GM23338 (cell line): ENCODE measurements around the gene PDP2. TPM values are rescaled to one million over a fixed set of nuclear protein-coding genes. Genes with fewer than 3 reads are reported as not detected.
"Not testable (repeated sequence)": the region's sequence is repeated elsewhere in the genome, so short reads cannot be mapped to it uniquely, and the experiment has no call there.

Source experiments
- ATAC-seq: fragments of 200-7000 bp; cut with Tn5 transposase; 3 replicates; pipeline ENCODE4 v1.9.1; 2020
- DNase-seq: peaks from one replicate; pipeline ENCODE4 v3.0.0-alpha.2; 2015; ENCODE audit warnings: low spot score
- H2AFZ ChIP-seq: fragments of 200-600 bp; sonication (generic); 2 replicates; pipeline ENCODE4 v1.8.0; 2016; ENCODE audit warnings: antibody characterized with exemption, mild to moderate bottlenecking, moderate library complexity
- H3F3A ChIP-seq: fragments of 200-600 bp; sonication (generic); replicated peaks from 2 replicates; pipeline ENCODE4 v1.8.0; 2017; ENCODE audit warnings: antibody characterized with exemption, mixed run types, low read depth
- H3K27ac ChIP-seq: fragments of 200-600 bp; sonication (generic); 2 replicates; pipeline ENCODE4 v1.6.1; 2016; ENCODE audit warnings: low read depth
- H3K27me3 ChIP-seq: fragments of 200-600 bp; sonication (generic); 2 replicates; pipeline ENCODE4 v1.8.0; 2016; ENCODE audit warnings: mild to moderate bottlenecking, mixed run types, moderate library complexity; ENCODE audit not compliant: insufficient read depth
- H3K36me3 ChIP-seq: fragments of 200-600 bp; sonication (generic); 2 replicates; pipeline ENCODE4 v1.8.0; 2016; ENCODE audit warnings: mild to moderate bottlenecking; ENCODE audit not compliant: insufficient read depth
- H3K4me1 ChIP-seq: fragments of 200-600 bp; sonication (generic); 2 replicates; pipeline ENCODE4 v1.8.0; 2016; ENCODE audit warnings: mild to moderate bottlenecking, moderate library complexity; ENCODE audit not compliant: insufficient read depth
- H3K4me2 ChIP-seq: fragments of 200-600 bp; sonication (generic); 2 replicates; pipeline ENCODE4 v1.7.1; 2017; ENCODE audit warnings: mixed run types
- H3K4me3 ChIP-seq: fragments of 200-600 bp; sonication (generic); 2 replicates; pipeline ENCODE4 v1.6.1; 2016; ENCODE audit warnings: mixed run types
- H3K79me2 ChIP-seq: fragments of 200-600 bp; sonication (generic); replicated peaks from 2 replicates; pipeline ENCODE4 v1.8.0; 2017; ENCODE audit warnings: mild to moderate bottlenecking; ENCODE audit not compliant: insufficient read depth
- H3K9me2 ChIP-seq: fragments of 200-600 bp; sonication (generic); 2 replicates; pipeline ENCODE4 v1.8.0; 2017; ENCODE audit not compliant: insufficient read depth
- H4K20me1 ChIP-seq: fragments of 200-600 bp; sonication (generic); replicated peaks from 2 replicates; pipeline ENCODE4 v1.8.0; 2017; ENCODE audit warnings: mild to moderate bottlenecking; ENCODE audit not compliant: insufficient read depth
- H3K27ac Mint-ChIP-seq: 2 replicates; pipeline ENCODE4 v1.8.0; 2020; ENCODE audit warnings: inconsistent platforms, mild to moderate bottlenecking, moderate library complexity, mixed read lengths
- H3K27me3 Mint-ChIP-seq: 3 replicates; pipeline ENCODE4 v1.8.0; 2022; ENCODE audit warnings: low read depth, mild to moderate bottlenecking, moderate library complexity, mixed read lengths, inconsistent platforms; ENCODE audit not compliant: insufficient read depth, poor library complexity
- H3K36me3 Mint-ChIP-seq: 3 replicates; pipeline ENCODE4 v1.8.0; 2021; ENCODE audit warnings: low read depth, mild to moderate bottlenecking, inconsistent platforms, moderate library complexity, mixed read lengths
- H3K4me1 Mint-ChIP-seq: 3 replicates; pipeline ENCODE4 v1.8.0; 2020; ENCODE audit warnings: mild to moderate bottlenecking, inconsistent platforms, mixed read lengths
- H3K4me3 Mint-ChIP-seq: 3 replicates; pipeline ENCODE4 v1.8.0; 2021; ENCODE audit warnings: moderate library complexity, mild to moderate bottlenecking, inconsistent platforms, mixed read lengths
- H3K9me3 Mint-ChIP-seq: 3 replicates; pipeline ENCODE4 v1.8.0; 2020; ENCODE audit warnings: moderate library complexity, mild to moderate bottlenecking, inconsistent platforms, mixed read lengths
- CREB1 ChIP-seq: fragments of 250-450 bp; sonication (Bioruptor Pico); IDR thresholded peaks from 2 replicates; pipeline ENCODE4 v1.5.0; 2020; ENCODE audit warnings: low read depth, mild to moderate bottlenecking, moderate library complexity
- CTCF ChIP-seq, 2 experiments: fragments of 200-600 bp in 1 of 2; sonication (generic) in 1 of 2; conservative IDR thresholded peaks; 2 replicates each; pipeline versions ENCODE4 v1.5.1 to v1.6.1; 2016 to 2017; ENCODE audit warnings: antibody characterized with exemption in 2 of 2, low read depth in 2 of 2, mild to moderate bottlenecking in 2 of 2, moderate library complexity in 1 of 2
- ETS1 ChIP-seq: IDR thresholded peaks from 2 replicates; pipeline ENCODE4 v1.6.1; 2016; ENCODE audit warnings: antibody characterized with exemption
- EZH2 ChIP-seq: fragments of 200-600 bp; sonication (generic); IDR thresholded peaks from one replicate; pipeline ENCODE4 v1.8.0; 2017; ENCODE audit warnings: antibody characterized with exemption, mild to moderate bottlenecking, low read depth; ENCODE audit not compliant: unreplicated experiment
- EZH2phosphoT487 ChIP-seq: fragments of 200-600 bp; sonication (generic); IDR thresholded peaks from one replicate; pipeline ENCODE4 v1.8.1; 2018; ENCODE audit warnings: antibody characterized with exemption; ENCODE audit not compliant: unreplicated experiment
- NANOG ChIP-seq: IDR thresholded peaks from 2 replicates; pipeline ENCODE4 v1.6.1; 2016; ENCODE audit warnings: antibody characterized with exemption, borderline replicate concordance
- REST ChIP-seq: IDR thresholded peaks from one replicate; pipeline ENCODE4 v1.6.1; 2018; ENCODE audit warnings: antibody characterized with exemption; ENCODE audit not compliant: unreplicated experiment
- STAT1 ChIP-seq: IDR thresholded peaks from one replicate; pipeline ENCODE4 v1.6.1; 2016; ENCODE audit warnings: antibody characterized with exemption; ENCODE audit not compliant: unreplicated experiment
- ZNF331 ChIP-seq: fragments of 250-450 bp; sonication (Bioruptor Pico); IDR thresholded peaks from 2 replicates; pipeline ENCODE4 v1.5.0; 2020; ENCODE audit warnings: low read depth, mild to moderate bottlenecking, moderate library complexity
- ZNF462 ChIP-seq: fragments of 250-450 bp; sonication (Bioruptor Pico); IDR thresholded peaks from 2 replicates; pipeline ENCODE4 v1.5.0; 2020; ENCODE audit warnings: mild to moderate bottlenecking, moderate library complexity
- polyA plus RNA-seq: library from polyadenylated mRNA; unstranded; fragments of >200 nt; fragmentation: Nextera tagmentation; extraction: Ambion mirVana; gene quantifications from 2 replicates; pipeline ENCODE4 v1.2.1, GENCODE V29; 2016
- total RNA-seq: library from RNA; depleted of rRNA; stranded (reverse); fragments of >200 nt; shearing (Covaris generic); gene quantifications from 2 replicates; pipeline ENCODE4 v1.2.3, GENCODE V29; 2014

PDP2 gene
- total and polyA plus RNA-seq, 2 experiments from 2014 or later, result 9.0 to 23.2 TPM

- DNase-seq, H3K9me3 Mint-ChIP-seq, H3K4me2 ChIP-seq, H3K27me3 ChIP-seq, H3K9me2 ChIP-seq, H3K36me3 Mint-ChIP-seq, H3F3A ChIP-seq, H2AFZ ChIP-seq, H3K27ac ChIP-seq, H4K20me1 ChIP-seq, H3K27me3 Mint-ChIP-seq, H3K27ac Mint-ChIP-seq, H3K4me1 ChIP-seq, H3K4me3 Mint-ChIP-seq, H3K4me3 ChIP-seq, H3K4me1 Mint-ChIP-seq, H3K79me2 ChIP-seq, ATAC-seq, H3K36me3 ChIP-seq: not testable (repeated sequence)
Measured at GRCh38 chr16:66896682-66897081, 16.4 kb downstream of the PDP2 start.

GRCh38 chr16:66898207-66898606 lies 17.9 kb downstream of the PDP2 start:
- Mint-ChIP-seq H3K27ac (no peak overlapping the region), H3K36me3 (no peaks in the 10 kb centered on the region), H3K9me3 (no peaks in the 10 kb centered on the region; the same call in 2 of the 3 replicates), H3K27me3 (peaks cover 10% of the 10 kb centered on the region), H3K4me1 (peaks cover 10% of the 10 kb centered on the region; the same call in 2 of the 3 replicates), H3K4me3 (no peak overlapping the region)
- no peak overlapping the region for H2AFZ ChIP-seq
- no peaks in the 10 kb centered on the region for H4K20me1 ChIP-seq
- no peaks in the 10 kb centered on the region for H3K9me2 ChIP-seq
- H3K79me2 ChIP-seq, result no peaks in the 10 kb centered on the region
- DNase-seq (no peak), ATAC-seq (no peak)
- H3F3A ChIP-seq, result 0 out of 2 replicates have a peak, but pooled peaks cover 4% of the 10 kb centered on the region
- H3K4me2 ChIP-seq, result no peak overlapping the region
- peaks cover 8% of the 10 kb centered on the region; the same call in 1 of the 2 replicates for H3K4me1 ChIP-seq
- H3K27ac ChIP-seq, result no peak overlapping the region
- H3K36me3 ChIP-seq, result no peaks in the 10 kb centered on the region
- no peaks in the 10 kb centered on the region for H3K27me3 ChIP-seq
- no peak overlapping the region for H3K4me3 ChIP-seq
- no peak for TF ChIP-seq ZNF462 (CRISPR knock-in tag)
- no peak for TF ChIP-seq NANOG
- TF ChIP-seq CREB1 (CRISPR knock-in tag), result no peak
- no peak for TF ChIP-seq EZH2
- no peak for TF ChIP-seq ETS1
- TF ChIP-seq STAT1, result no peak
- TF ChIP-seq REST, result no peak
- TF ChIP-seq CTCF (conservative IDR thresholded peaks at IDR 0.05; ENCODE audit: low read depth in 2 of 2), result no peak
- no peak for TF ChIP-seq EZH2phosphoT487
- TF ChIP-seq ZNF331 (CRISPR knock-in tag), result no peak
